Measurements from ENCODE around the gene LRP3.

The LRP3 gene

GRCh38 chr19:33175156-33175782 is 18.9 kb upstream of the LRP3 start:
- Histone ChIP-seq H3K4me3 (ENCODE audit: low read depth, low read length) (peak overlapping the region; percentile 96; the same call in 1 of the 2 replicates), H3K4me1 (no peaks in the 10 kb centered on the region), H3K36me3 (no peaks in the 10 kb centered on the region), H3K27me3 (no peaks in the 10 kb centered on the region), H3K9me3 (no peaks in the 10 kb centered on the region)
- no peak for TF ChIP-seq CTCF (IDR thresholded peaks at IDR 0.05; ENCODE audit: low read depth, low read length)
- no peak for DNase-seq

- TF ChIP-seq CTCF (IDR thresholded peaks at IDR 0.05; ENCODE audit: low read depth, low read length): no peak; the same call in 1 of the 2 replicates
- peak; percentile 62 for DNase-seq
- Histone ChIP-seq H3K36me3 (no peaks in the 10 kb centered on the region), H3K4me1 (no peaks in the 10 kb centered on the region), H3K9me3 (no peaks in the 10 kb centered on the region), H3K27me3 (no peaks in the 10 kb centered on the region), H3K4me3 (ENCODE audit: low read depth, low read length) (peak overlapping the region; percentile 96)
Observed at GRCh38 chr19:33175886-33176669, 18.1 kb upstream of the LRP3 start.

- no peaks in the 10 kb centered on the region for H3K27me3 ChIP-seq
- no peaks in the 10 kb centered on the region for H3K4me1 ChIP-seq
- no peak for TF ChIP-seq CTCF (IDR thresholded peaks at IDR 0.05; ENCODE audit: low read depth, low read length)
- no peaks in the 10 kb centered on the region for H3K9me3 ChIP-seq
- H3K4me3 ChIP-seq (ENCODE audit: low read depth, low read length): peak overlapping the region; percentile 96
- peak; percentile 100 for DNase-seq
- H3K36me3 ChIP-seq: no peaks in the 10 kb centered on the region
Observed at GRCh38 chr19:33176670-33177416, 17.3 kb upstream of the LRP3 start.

GRCh38 chr19:33177417-33177979 is 16.6 kb upstream of the LRP3 start:
- H3K4me3 ChIP-seq (ENCODE audit: low read depth, low read length): peak overlapping the region; percentile 77
- TF ChIP-seq CTCF (IDR thresholded peaks at IDR 0.05; ENCODE audit: low read depth, low read length): peak; percentile 44
- no peaks in the 10 kb centered on the region for H3K27me3 ChIP-seq
- DNase-seq: peak; percentile 82
- H3K4me1 ChIP-seq: no peaks in the 10 kb centered on the region
- no peaks in the 10 kb centered on the region for H3K36me3 ChIP-seq
- no peaks in the 10 kb centered on the region for H3K9me3 ChIP-seq

- Histone ChIP-seq H3K36me3 (no peaks in the 10 kb centered on the region), H3K4me1 (no peaks in the 10 kb centered on the region), H3K4me3 (ENCODE audit: low read depth, low read length) (no peak overlapping the region), H3K9me3 (no peaks in the 10 kb centered on the region), H3K27me3 (no peaks in the 10 kb centered on the region)
- TF ChIP-seq CTCF (IDR thresholded peaks at IDR 0.05; ENCODE audit: low read depth, low read length): no peak
- no peak for DNase-seq
Observed at GRCh38 chr19:33186431-33187182, 7.5 kb upstream of the LRP3 start.
